ENCODE data around the gene ARHGDIA.

Gene ARHGDIA

GRCh38 chr17:81865358-81865732 lies 5.8 kb downstream of the ARHGDIA start:
- no peak for DNase-seq (ENCODE audit: low spot score)

- no peak for DNase-seq (ENCODE audit: low spot score)
Measured at GRCh38 chr17:81863833-81864768, 7.0 kb downstream of the ARHGDIA start.

- DNase-seq (ENCODE audit: low spot score) = no peak
Measured at GRCh38 chr17:81863123-81863675, 7.9 kb downstream of the ARHGDIA start.

DNA sequence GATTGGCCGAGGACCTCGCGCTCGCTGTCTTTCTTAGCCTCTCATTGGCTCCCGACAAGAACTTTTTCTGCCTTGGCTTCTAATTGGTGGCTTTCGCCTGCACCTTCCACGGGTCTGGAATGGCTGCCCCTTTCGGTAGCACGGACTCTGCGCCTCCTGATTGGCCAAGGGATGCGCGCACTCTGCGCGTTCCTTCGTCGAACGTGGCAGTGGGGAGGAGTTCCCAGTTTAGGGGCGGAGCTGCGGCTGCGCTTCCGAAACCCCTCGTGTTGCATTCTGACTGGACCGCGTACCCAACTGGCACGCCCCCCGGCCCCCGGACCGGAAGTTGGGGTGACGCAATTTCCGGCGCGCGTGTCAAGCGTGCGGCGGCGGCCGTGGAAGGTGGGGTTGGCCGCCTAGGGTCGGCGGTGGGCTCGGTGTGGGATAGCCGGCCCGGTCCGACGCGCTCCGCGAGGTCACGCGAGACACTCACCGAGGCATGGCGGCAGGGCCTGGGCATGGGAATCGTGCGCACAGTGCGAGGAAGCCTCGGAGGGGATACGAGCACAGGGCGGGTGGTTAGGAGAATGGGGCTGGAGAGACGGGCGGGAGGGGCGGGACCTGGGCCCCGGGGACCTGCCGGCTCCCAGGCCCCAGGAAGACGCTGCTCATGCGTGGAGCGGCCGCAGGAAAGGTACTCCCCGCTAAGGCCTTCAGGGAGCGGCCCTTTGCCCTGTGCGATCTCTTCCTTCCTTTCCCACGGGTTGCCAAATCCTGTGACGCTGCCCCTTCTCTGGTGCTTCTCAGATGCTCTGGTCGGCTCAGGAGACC lies 10.2 kb downstream of the ARHGDIA start:
- peak; percentile 98 for DNase-seq (ENCODE audit: low spot score)

GRCh38 chr17:81859906-81860755 lies 11.0 kb downstream of the ARHGDIA start, which contains the start of gene P4HB:
TSS of gene P4HB (minus strand) at chr17:81860535. CDS start at chr17:81860471, 64 bp downstream.
- peak; percentile 12 for DNase-seq (ENCODE audit: low spot score)

DNA sequence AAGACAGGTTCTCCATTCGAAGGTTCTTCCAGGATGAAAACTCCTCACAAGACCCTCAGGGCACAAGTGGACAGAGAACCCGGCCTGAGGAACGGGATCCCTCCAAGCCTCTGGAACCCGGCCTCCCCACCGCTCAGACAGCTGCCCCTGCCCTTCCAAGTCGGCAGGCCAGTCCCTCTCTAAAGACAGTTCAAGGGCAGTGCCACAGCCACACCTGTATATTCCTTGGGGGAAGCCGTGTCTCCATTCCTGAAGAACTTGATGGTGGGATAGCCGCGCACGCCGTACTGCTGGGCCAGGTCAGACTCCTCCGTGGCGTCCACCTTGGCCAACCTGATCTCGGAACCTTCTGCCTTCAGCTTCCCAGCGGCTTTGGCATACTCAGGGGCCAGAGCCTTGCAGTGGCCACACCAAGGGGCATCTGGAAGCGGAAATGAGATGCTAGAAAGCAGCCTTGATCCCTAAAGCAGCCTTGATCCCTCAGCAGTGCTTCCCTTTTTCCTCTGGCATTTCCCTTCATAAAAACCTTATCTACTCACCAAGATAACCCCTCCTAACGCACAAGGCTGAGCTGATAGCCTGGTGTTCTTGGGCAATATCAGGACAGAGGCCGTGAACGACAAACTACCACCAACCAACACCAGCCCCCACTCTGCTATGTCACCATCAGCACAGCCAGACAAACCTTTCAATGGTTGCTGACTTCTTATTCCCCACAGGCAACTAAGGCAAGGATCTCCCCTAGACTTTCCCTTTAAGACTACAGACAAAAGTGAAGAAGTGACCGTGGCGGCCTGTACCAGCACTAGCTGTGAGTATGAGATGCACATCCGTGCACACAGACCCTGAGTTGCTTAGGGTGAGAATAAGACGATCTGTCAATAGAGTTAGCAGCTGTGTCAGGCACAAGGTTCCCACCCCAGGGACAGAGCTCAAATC lies 11.9 kb downstream of the ARHGDIA start:
- DNase-seq (ENCODE audit: low spot score) = no peak

DNA sequence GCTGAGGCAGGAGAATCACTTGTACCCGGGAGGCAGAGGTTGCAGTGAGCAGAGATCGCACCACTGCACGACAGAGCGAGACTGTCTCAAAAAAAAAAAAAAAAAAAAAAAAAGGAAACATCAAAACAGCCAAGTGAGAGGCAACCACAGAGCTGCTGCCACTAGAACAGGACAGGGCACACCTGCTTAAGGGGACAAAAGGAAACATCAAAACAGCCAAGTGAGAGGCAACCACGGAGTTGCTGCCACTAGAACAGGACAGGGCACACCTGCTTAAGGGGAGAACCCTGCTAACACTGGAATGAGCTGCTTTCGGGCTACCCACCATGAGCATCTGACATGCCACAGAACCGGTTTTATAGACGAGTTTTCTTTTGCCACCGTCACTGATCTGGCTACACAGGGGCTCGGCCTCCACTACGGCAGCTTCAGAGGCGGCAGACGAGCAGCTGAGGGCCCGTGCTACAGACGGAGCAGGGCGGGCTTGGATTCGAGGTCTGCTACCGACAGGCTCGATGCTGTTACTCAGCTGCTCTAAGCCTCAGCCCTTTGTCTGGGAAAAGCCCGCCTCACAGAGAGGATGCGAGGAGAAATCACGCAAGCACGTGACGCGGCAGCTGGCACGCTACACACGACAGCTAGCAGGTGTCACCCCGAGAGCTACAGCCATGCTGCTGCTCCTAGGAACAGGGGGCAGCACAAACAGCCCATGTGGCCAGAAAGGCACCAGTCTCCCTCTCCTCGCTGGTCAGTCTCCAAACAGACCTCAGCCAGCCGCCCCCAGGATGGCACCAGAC lies 12.8 kb downstream of the ARHGDIA start:
- DNase-seq (ENCODE audit: low spot score) = no peak

DNA sequence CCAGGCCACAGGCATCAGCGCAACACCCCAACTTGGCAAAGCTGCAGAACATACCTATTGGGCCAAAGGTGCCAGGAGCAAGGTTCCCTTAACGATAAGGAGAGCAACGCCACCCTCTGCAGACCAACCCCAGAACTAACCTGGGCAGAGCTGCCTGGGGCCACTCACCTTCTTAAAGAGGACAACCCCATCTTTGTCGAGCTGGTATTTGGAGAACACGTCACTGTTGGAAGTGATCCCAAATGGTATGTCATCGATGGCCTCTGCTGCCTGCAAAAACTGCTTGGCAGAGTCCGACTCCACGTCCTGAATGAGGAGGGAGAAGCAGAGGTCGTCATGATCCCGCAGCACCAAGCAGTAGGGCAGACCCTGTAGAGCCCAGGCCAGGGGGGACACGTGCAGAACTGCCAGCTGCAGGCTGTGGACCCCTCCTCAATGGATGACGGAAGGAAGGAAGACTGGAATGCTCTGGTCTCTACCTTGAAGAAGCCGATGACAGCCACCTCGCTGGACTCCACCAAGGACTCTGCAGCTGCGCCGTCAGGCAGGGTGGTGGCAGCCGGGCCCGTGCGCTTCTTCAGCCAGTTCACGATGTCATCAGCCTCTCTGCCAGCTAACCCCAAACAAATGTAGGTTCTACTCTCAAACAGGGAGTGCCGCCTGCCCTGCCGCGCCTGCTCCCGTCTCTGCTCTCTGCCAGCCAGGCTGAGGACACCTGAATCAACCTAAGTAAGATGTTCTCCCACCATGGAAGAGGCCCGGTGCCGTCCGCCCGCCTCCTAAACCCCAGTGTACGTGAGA lies 16.0 kb downstream of the ARHGDIA start:
- no peak for DNase-seq (ENCODE audit: low spot score)

DNA sequence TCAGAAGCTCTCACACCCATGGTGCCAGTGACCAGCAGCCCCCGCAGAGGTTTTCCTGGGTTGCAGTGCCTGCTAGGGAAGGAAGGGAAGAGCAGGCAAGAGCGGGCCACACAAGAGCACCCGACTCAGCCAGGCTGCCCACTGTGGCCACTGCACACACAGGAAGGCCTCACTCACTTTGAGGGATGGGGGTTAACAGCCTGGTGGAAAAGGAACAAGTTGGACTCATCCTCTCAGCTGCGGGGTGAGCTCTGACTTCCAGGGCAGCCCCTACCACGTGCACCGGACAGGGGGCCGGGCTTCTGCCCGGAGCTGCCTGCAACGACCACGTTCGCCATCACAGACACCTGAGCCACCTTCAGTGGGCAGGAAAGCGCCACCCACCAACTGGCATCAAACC lies 18.9 kb downstream of the ARHGDIA start:
- DNase-seq (ENCODE audit: low spot score) = no peak

GRCh38 chr17:81851423-81851822 lies 19.7 kb downstream of the ARHGDIA start:
- no peak for DNase-seq (ENCODE audit: low spot score)

DNA sequence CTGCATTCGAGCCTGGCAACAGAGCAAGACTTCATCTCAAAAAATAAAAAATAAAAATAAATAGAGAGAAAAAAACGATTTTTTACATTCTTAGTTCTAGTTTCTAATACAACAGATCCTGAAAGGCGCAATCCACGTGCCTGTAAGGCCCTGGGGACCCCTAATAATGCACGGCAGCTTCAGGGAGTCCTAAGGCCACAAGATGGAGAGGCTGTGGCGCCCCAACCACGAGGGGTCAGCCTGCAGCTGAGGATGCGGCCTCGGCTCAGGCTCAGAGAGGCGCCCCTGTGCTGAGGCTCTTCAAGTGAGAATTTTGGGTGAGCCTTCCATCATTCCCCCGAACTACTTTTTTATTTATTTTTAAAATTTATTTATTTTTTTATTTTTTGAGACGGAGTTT lies 21.7 kb downstream of the ARHGDIA start:
- no peak for DNase-seq (ENCODE audit: low spot score)

DNA sequence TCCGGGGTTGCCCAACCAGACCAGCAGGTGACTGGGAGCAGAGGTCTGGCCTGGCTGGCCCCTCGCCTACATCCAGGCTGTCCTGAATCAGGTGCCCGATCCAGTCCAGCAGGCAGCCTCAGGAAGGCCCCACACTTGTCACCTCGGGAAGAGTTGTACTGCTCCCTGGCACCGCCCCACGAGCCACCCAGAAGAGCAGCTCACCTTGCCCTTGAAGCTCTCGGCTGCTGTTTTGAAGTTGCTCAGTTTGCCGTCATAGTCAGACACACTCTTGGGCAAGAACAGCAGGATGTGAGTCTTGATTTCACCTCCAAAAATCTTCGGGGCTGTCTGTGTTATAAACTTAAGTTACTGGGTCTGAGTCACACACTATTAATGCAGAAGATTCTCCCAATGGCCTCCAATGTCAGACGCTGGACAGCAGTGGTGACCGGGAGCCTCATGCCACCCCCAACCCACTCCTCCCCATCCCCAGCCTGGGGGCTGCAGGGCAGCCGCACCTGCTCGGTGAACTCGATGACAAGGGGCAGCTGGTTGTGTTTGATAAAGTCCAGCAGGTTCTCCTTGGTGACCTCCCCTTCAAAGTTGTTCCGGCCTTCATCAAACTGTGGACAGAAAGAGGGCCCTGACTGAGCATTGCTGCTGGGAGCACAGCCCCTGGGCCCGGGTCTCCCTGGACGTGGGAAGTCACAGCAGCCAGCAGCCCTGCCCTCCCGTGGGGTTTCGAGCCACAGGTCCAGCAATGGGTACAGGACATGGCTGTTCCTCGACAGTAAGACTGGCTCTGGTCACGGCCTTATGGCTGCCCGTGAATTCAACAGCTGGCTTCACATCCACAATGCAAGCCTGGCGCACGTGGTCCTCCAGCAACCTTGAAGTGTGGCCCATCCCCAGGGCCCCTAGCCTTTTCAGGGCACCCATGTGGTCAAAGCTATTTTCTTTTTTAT lies 24.1 kb downstream of the ARHGDIA start:
- no peak for DNase-seq (ENCODE audit: low spot score)

- DNase-seq (ENCODE audit: low spot score) = no peak
Measured at GRCh38 chr17:81845881-81846742, 25.0 kb downstream of the ARHGDIA start.

DNA sequence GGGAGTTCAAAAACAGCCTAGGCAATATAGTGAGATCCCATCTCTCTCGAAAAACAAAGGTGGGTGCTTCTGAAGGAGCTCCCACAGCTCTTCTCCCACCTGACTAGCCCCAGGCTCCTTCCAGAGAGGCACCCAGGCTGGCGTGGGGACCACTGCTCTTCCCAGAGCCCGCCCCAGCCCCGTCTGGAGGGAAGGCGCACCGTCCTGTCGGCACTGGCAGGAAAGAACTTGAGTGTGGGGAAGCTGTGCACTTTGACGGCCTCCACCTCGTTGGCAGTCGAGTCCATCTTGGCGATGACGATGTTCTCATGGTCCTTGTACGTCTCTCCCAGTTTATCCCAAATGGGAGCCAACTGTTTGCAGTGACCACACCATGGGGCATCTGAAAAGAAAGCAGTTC lies 25.8 kb downstream of the ARHGDIA start:
- no peak for DNase-seq (ENCODE audit: low spot score)

- no peak for DNase-seq (ENCODE audit: low spot score)
Measured at GRCh38 chr17:81844887-81845286, 26.2 kb downstream of the ARHGDIA start.

GRCh38 chr17:81844327-81844851 lies 26.7 kb downstream of the ARHGDIA start:
- no peak for DNase-seq (ENCODE audit: low spot score)

Measured in AG20443 (cell line).